WI38 (cell line): ENCODE data around the gene RANBP17.

Experiments used
- H3K4me3 ChIP-seq: 2 replicates; pipeline ENCODE4 v1.5.1; 2011; ENCODE audit warnings: low read depth, mild to moderate bottlenecking, control low read depth, low read length
- CTCF ChIP-seq: IDR thresholded peaks from 2 replicates; pipeline ENCODE4 v1.5.1; 2012; ENCODE audit warnings: low read depth, mild to moderate bottlenecking, control low read depth, low read length

The RANBP17 gene

GRCh38 chr5:171321447-171321846 lies 459.6 kb downstream of the RANBP17 start:
- no peak overlapping the region for H3K4me3 ChIP-seq
- TF ChIP-seq CTCF, result no peak

- H3K4me3 ChIP-seq, result no peak overlapping the region
- TF ChIP-seq CTCF, result no peak
Measured at GRCh38 chr5:171322527-171322926, 460.7 kb downstream of the RANBP17 start.

GRCh38 chr5:171323007-171323406 lies 461.2 kb downstream of the RANBP17 start:
- no peak for TF ChIP-seq CTCF
- no peak overlapping the region for H3K4me3 ChIP-seq

GRCh38 chr5:171323806-171324632 lies 462.2 kb downstream of the RANBP17 start:
- no peak overlapping the region for H3K4me3 ChIP-seq
- TF ChIP-seq CTCF, result no peak

GRCh38 chr5:171330021-171330420 lies 468.2 kb downstream of the RANBP17 start:
- TF ChIP-seq CTCF, result no peak

GRCh38 chr5:171335616-171336015 lies 473.8 kb downstream of the RANBP17 start:
- no peak overlapping the region for H3K4me3 ChIP-seq
- no peak for TF ChIP-seq CTCF

More at GRCh38 chr5:171330021-171330420, 468.2 kb downstream of the RANBP17 start:
- no peak overlapping the region for H3K4me3 ChIP-seq

GRCh38 chr5:171336521-171337209 lies 474.8 kb downstream of the RANBP17 start:
- TF ChIP-seq CTCF, result peak; percentile 81
- peak overlapping the region; percentile 62 for H3K4me3 ChIP-seq
